Skin epidermis (tissue), 12 donors: ENCODE results near the gene CENATAC.
A peak's percentile ranks its signal among the peaks of the same experiment; 100 is the strongest.
"Not testable (repeated sequence)": the region's sequence is repeated elsewhere in the genome, so short reads cannot be mapped to it uniquely, and the experiment has no call there.

Experiments
- H3K27ac ChIP-seq, 21 experiments: fragments of 200-600 bp; sonication (generic) in 11 of 21; one replicate each; pipeline ENCODE4 v1.5.0; 2020; ENCODE audit warnings: mild to moderate bottlenecking in 3 of 21, inconsistent platforms in 2 of 21, moderate library complexity in 2 of 21
- H3K4me3 ChIP-seq, 7 experiments: fragments of 200-600 bp; sonication (generic) in 2 of 7; one replicate each; pipeline ENCODE4 v1.5.0; 2020; ENCODE audit warnings: inconsistent platforms in 2 of 7, mild to moderate bottlenecking in 2 of 7, moderate library complexity in 1 of 7

CENATAC gene

GRCh38 chr11:119044708-119045107, 46.8 kb downstream of the CENATAC start:
- Histone ChIP-seq H3K27ac (no peak overlapping the region), H3K4me3 (no peak overlapping the region)

GRCh38 chr11:119046489-119046888, 48.6 kb downstream of the CENATAC start:
- Histone ChIP-seq H3K27ac (no peak overlapping the region), H3K4me3 (no peak overlapping the region)

GRCh38 chr11:119047205-119047604, 49.3 kb downstream of the CENATAC start:
- no peak overlapping the region for H3K4me3 ChIP-seq

GRCh38 chr11:119048644-119049043, 50.7 kb downstream of the CENATAC start:
- H3K27ac ChIP-seq, result no peak overlapping the region
- no peak overlapping the region for H3K4me3 ChIP-seq

More at GRCh38 chr11:119047205-119047604, 49.3 kb downstream of the CENATAC start:
- H3K27ac ChIP-seq, result no peak overlapping the region

- Histone ChIP-seq H3K27ac (no peak overlapping the region), H3K4me3 (no peak overlapping the region)
Observed at GRCh38 chr11:119049081-119049480, 51.1 kb downstream of the CENATAC start.

- Histone ChIP-seq H3K4me3 (no peak overlapping the region), H3K27ac (peak overlapping the region in 1 of 21 experiments; percentile 63)
Observed at GRCh38 chr11:119051440-119052162, 53.7 kb downstream of the CENATAC start.

GRCh38 chr11:119052163-119052814, 54.4 kb downstream of the CENATAC start:
- H3K27ac ChIP-seq, result peak overlapping the region in 1 of 21 experiments; percentile 63
- H3K4me3 ChIP-seq, result no peak overlapping the region

- Histone ChIP-seq H3K27ac (no peak overlapping the region), H3K4me3 (no peak overlapping the region)
Observed at GRCh38 chr11:119054418-119054817, 56.5 kb downstream of the CENATAC start.

GRCh38 chr11:119055901-119056300, 58.0 kb downstream of the CENATAC start:
- Histone ChIP-seq H3K4me3 (peak overlapping the region; percentile 85 to 99 (median 92)), H3K27ac (peak overlapping the region in 16 of 21 experiments; percentile 69 to 98 (median 90))

- peak overlapping the region; percentile 10 to 98 (median 88) for H3K27ac ChIP-seq
Observed at GRCh38 chr11:119056421-119056999, 58.6 kb downstream of the CENATAC start.

GRCh38 chr11:119057000-119057769, 59.2 kb downstream of the CENATAC start, which contains the start of gene HYOU1:
HYOU1 (minus strand) TSS chr11:119057205; CDS start chr11:119056160, 1,045 bp downstream.
- Histone ChIP-seq H3K27ac (peak within 1 kb of the TSS; percentile 10 to 98 (median 88)), H3K4me3 (peak within 1 kb of the TSS; percentile 85 to 99 (median 92))

More at GRCh38 chr11:119056421-119056999, 58.6 kb downstream of the CENATAC start:
- H3K4me3 ChIP-seq, result peak overlapping the region; percentile 85 to 99 (median 92)

GRCh38 chr11:119059128-119059527, 61.2 kb downstream of the CENATAC start:
- H3K27ac ChIP-seq, H3K4me3 ChIP-seq: not testable (repeated sequence)

GRCh38 chr11:119061256-119061655, 63.3 kb downstream of the CENATAC start:
- Histone ChIP-seq H3K27ac (no peak overlapping the region), H3K4me3 (no peak overlapping the region)

GRCh38 chr11:119062779-119063178, 64.8 kb downstream of the CENATAC start:
- no peak overlapping the region for H3K4me3 ChIP-seq
- no peak overlapping the region for H3K27ac ChIP-seq

- H3K4me3 ChIP-seq, result no peak overlapping the region
- peak overlapping the region in 1 of 21 experiments; percentile 54 for H3K27ac ChIP-seq
Observed at GRCh38 chr11:119065369-119065768, 67.4 kb downstream of the CENATAC start.
